GM23338 (cell line): ENCODE data around the gene TRAF7. TPM values are rescaled to one million over a fixed set of nuclear protein-coding genes. Genes with fewer than 3 reads are reported as not detected.

Experiments used
- ATAC-seq: fragments of 200-7000 bp; cut with Tn5 transposase; 3 replicates; pipeline ENCODE4 v1.9.1; 2020
- DNase-seq: peaks from one replicate; pipeline ENCODE4 v3.0.0-alpha.2; 2015; ENCODE audit warnings: low spot score
- H2AFZ ChIP-seq: fragments of 200-600 bp; sonication (generic); 2 replicates; pipeline ENCODE4 v1.8.0; 2016; ENCODE audit warnings: antibody characterized with exemption, mild to moderate bottlenecking, moderate library complexity
- H3F3A ChIP-seq: fragments of 200-600 bp; sonication (generic); replicated peaks from 2 replicates; pipeline ENCODE4 v1.8.0; 2017; ENCODE audit warnings: antibody characterized with exemption, mixed run types, low read depth
- H3K27ac ChIP-seq: fragments of 200-600 bp; sonication (generic); 2 replicates; pipeline ENCODE4 v1.6.1; 2016; ENCODE audit warnings: low read depth
- H3K27me3 ChIP-seq: fragments of 200-600 bp; sonication (generic); 2 replicates; pipeline ENCODE4 v1.8.0; 2016; ENCODE audit warnings: mild to moderate bottlenecking, mixed run types, moderate library complexity; ENCODE audit not compliant: insufficient read depth
- H3K36me3 ChIP-seq: fragments of 200-600 bp; sonication (generic); 2 replicates; pipeline ENCODE4 v1.8.0; 2016; ENCODE audit warnings: mild to moderate bottlenecking; ENCODE audit not compliant: insufficient read depth
- H3K4me1 ChIP-seq: fragments of 200-600 bp; sonication (generic); 2 replicates; pipeline ENCODE4 v1.8.0; 2016; ENCODE audit warnings: mild to moderate bottlenecking, moderate library complexity; ENCODE audit not compliant: insufficient read depth
- H3K4me2 ChIP-seq: fragments of 200-600 bp; sonication (generic); 2 replicates; pipeline ENCODE4 v1.7.1; 2017; ENCODE audit warnings: mixed run types
- H3K4me3 ChIP-seq: fragments of 200-600 bp; sonication (generic); 2 replicates; pipeline ENCODE4 v1.6.1; 2016; ENCODE audit warnings: mixed run types
- H3K79me2 ChIP-seq: fragments of 200-600 bp; sonication (generic); replicated peaks from 2 replicates; pipeline ENCODE4 v1.8.0; 2017; ENCODE audit warnings: mild to moderate bottlenecking; ENCODE audit not compliant: insufficient read depth
- H3K9me2 ChIP-seq: fragments of 200-600 bp; sonication (generic); 2 replicates; pipeline ENCODE4 v1.8.0; 2017; ENCODE audit not compliant: insufficient read depth
- H4K20me1 ChIP-seq: fragments of 200-600 bp; sonication (generic); replicated peaks from 2 replicates; pipeline ENCODE4 v1.8.0; 2017; ENCODE audit warnings: mild to moderate bottlenecking; ENCODE audit not compliant: insufficient read depth
- H3K27ac Mint-ChIP-seq: 2 replicates; pipeline ENCODE4 v1.8.0; 2020; ENCODE audit warnings: inconsistent platforms, mild to moderate bottlenecking, moderate library complexity, mixed read lengths
- H3K27me3 Mint-ChIP-seq: 3 replicates; pipeline ENCODE4 v1.8.0; 2022; ENCODE audit warnings: low read depth, mild to moderate bottlenecking, moderate library complexity, mixed read lengths, inconsistent platforms; ENCODE audit not compliant: insufficient read depth, poor library complexity
- H3K36me3 Mint-ChIP-seq: 3 replicates; pipeline ENCODE4 v1.8.0; 2021; ENCODE audit warnings: low read depth, mild to moderate bottlenecking, inconsistent platforms, moderate library complexity, mixed read lengths
- H3K4me1 Mint-ChIP-seq: 3 replicates; pipeline ENCODE4 v1.8.0; 2020; ENCODE audit warnings: mild to moderate bottlenecking, inconsistent platforms, mixed read lengths
- H3K4me3 Mint-ChIP-seq: 3 replicates; pipeline ENCODE4 v1.8.0; 2021; ENCODE audit warnings: moderate library complexity, mild to moderate bottlenecking, inconsistent platforms, mixed read lengths
- H3K9me3 Mint-ChIP-seq: 3 replicates; pipeline ENCODE4 v1.8.0; 2020; ENCODE audit warnings: moderate library complexity, mild to moderate bottlenecking, inconsistent platforms, mixed read lengths
- CREB1 ChIP-seq: fragments of 250-450 bp; sonication (Bioruptor Pico); IDR thresholded peaks from 2 replicates; pipeline ENCODE4 v1.5.0; 2020; ENCODE audit warnings: low read depth, mild to moderate bottlenecking, moderate library complexity
- EZH2 ChIP-seq: fragments of 200-600 bp; sonication (generic); IDR thresholded peaks from one replicate; pipeline ENCODE4 v1.8.0; 2017; ENCODE audit warnings: antibody characterized with exemption, mild to moderate bottlenecking, low read depth; ENCODE audit not compliant: unreplicated experiment
- EZH2phosphoT487 ChIP-seq: fragments of 200-600 bp; sonication (generic); IDR thresholded peaks from one replicate; pipeline ENCODE4 v1.8.1; 2018; ENCODE audit warnings: antibody characterized with exemption; ENCODE audit not compliant: unreplicated experiment
- JUNB ChIP-seq: IDR thresholded peaks from one replicate; pipeline ENCODE4 v1.6.1; 2016; ENCODE audit warnings: antibody characterized with exemption; ENCODE audit not compliant: unreplicated experiment
- NANOG ChIP-seq: IDR thresholded peaks from 2 replicates; pipeline ENCODE4 v1.6.1; 2016; ENCODE audit warnings: antibody characterized with exemption, borderline replicate concordance
- POLR2AphosphoS5 ChIP-seq: IDR thresholded peaks from 2 replicates; pipeline ENCODE4 v1.6.1; 2016; ENCODE audit warnings: antibody characterized with exemption, low read depth
- STAT1 ChIP-seq: IDR thresholded peaks from one replicate; pipeline ENCODE4 v1.6.1; 2016; ENCODE audit warnings: antibody characterized with exemption; ENCODE audit not compliant: unreplicated experiment
- ZNF114 ChIP-seq: fragments of 250-450 bp; sonication (Bioruptor Pico); IDR thresholded peaks from 2 replicates; pipeline ENCODE4 v1.5.0; 2020; ENCODE audit warnings: mild to moderate bottlenecking, moderate library complexity
- ZNF331 ChIP-seq: fragments of 250-450 bp; sonication (Bioruptor Pico); IDR thresholded peaks from 2 replicates; pipeline ENCODE4 v1.5.0; 2020; ENCODE audit warnings: low read depth, mild to moderate bottlenecking, moderate library complexity
- polyA plus RNA-seq: library from polyadenylated mRNA; unstranded; fragments of >200 nt; fragmentation: Nextera tagmentation; extraction: Ambion mirVana; gene quantifications from 2 replicates; pipeline ENCODE4 v1.2.1, GENCODE V29; 2016
- total RNA-seq: library from RNA; depleted of rRNA; stranded (reverse); fragments of >200 nt; shearing (Covaris generic); gene quantifications from 2 replicates; pipeline ENCODE4 v1.2.3, GENCODE V29; 2014
- TF ChIP-seq, protein P1 (sequence below): IDR thresholded peaks from 2 replicates; pipeline ENCODE4 v1.6.1; 2016; ENCODE audit warnings: antibody characterized with exemption
- TF ChIP-seq, protein P2 (sequence below): IDR thresholded peaks from one replicate; pipeline ENCODE4 v1.6.1; 2018; ENCODE audit warnings: antibody characterized with exemption; ENCODE audit not compliant: unreplicated experiment
- TF ChIP-seq, protein P3 (sequence below): fragments of 250-450 bp; sonication (Bioruptor Pico); IDR thresholded peaks from 2 replicates; pipeline ENCODE4 v1.5.0; 2020; ENCODE audit warnings: mild to moderate bottlenecking, moderate library complexity
- TF ChIP-seq, protein P4 (sequence below), 2 experiments: fragments of 200-600 bp in 1 of 2; sonication (generic) in 1 of 2; conservative IDR thresholded peaks; 2 replicates each; pipeline versions ENCODE4 v1.5.1 to v1.6.1; 2016 to 2017; ENCODE audit warnings: antibody characterized with exemption in 2 of 2, low read depth in 2 of 2, mild to moderate bottlenecking in 2 of 2, moderate library complexity in 1 of 2

Gene TRAF7
- total and polyA plus RNA-seq, 2 experiments from 2014 or later, result 36.4 to 133 TPM

- no peaks in the 10 kb centered on the region for H3K9me3 Mint-ChIP-seq
- H3K36me3 ChIP-seq, result no peaks in the 10 kb centered on the region
- H3K9me2 ChIP-seq, result no peaks in the 10 kb centered on the region
- H3K27me3 ChIP-seq, result no peaks in the 10 kb centered on the region
- no peaks in the 10 kb centered on the region; the same call in 2 of the 3 replicates for H3K36me3 Mint-ChIP-seq
- no peak overlapping the region for H3K4me2 ChIP-seq
- H3K27ac Mint-ChIP-seq, result no peak overlapping the region
- H3K4me1 Mint-ChIP-seq, result peaks cover 6% of the 10 kb centered on the region
- H3K79me2 ChIP-seq, result no peaks in the 10 kb centered on the region
- DNase-seq (no peak), ATAC-seq (no peak)
- H3K27ac ChIP-seq, result no peak overlapping the region
- no peaks in the 10 kb centered on the region for H3K4me1 ChIP-seq
- H3K4me3 ChIP-seq, result no peak overlapping the region
- H2AFZ ChIP-seq, result no peak overlapping the region
- H3K27me3 Mint-ChIP-seq, result peaks cover 15% of the 10 kb centered on the region
- TF ChIP-seq EZH2phosphoT487 (no peak), EZH2 (no peak), CREB1 (CRISPR knock-in tag) (no peak), JUNB (no peak), ZNF114 (CRISPR knock-in tag) (no peak), STAT1 (no peak), NANOG (no peak), POLR2AphosphoS5 (no peak), ZNF331 (no peak)
- TF ChIP-seq, protein P1, sequence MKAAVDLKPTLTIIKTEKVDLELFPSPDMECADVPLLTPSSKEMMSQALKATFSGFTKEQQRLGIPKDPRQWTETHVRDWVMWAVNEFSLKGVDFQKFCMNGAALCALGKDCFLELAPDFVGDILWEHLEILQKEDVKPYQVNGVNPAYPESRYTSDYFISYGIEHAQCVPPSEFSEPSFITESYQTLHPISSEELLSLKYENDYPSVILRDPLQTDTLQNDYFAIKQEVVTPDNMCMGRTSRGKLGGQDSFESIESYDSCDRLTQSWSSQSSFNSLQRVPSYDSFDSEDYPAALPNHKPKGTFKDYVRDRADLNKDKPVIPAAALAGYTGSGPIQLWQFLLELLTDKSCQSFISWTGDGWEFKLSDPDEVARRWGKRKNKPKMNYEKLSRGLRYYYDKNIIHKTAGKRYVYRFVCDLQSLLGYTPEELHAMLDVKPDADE, result no peak
- TF ChIP-seq, protein P2, sequence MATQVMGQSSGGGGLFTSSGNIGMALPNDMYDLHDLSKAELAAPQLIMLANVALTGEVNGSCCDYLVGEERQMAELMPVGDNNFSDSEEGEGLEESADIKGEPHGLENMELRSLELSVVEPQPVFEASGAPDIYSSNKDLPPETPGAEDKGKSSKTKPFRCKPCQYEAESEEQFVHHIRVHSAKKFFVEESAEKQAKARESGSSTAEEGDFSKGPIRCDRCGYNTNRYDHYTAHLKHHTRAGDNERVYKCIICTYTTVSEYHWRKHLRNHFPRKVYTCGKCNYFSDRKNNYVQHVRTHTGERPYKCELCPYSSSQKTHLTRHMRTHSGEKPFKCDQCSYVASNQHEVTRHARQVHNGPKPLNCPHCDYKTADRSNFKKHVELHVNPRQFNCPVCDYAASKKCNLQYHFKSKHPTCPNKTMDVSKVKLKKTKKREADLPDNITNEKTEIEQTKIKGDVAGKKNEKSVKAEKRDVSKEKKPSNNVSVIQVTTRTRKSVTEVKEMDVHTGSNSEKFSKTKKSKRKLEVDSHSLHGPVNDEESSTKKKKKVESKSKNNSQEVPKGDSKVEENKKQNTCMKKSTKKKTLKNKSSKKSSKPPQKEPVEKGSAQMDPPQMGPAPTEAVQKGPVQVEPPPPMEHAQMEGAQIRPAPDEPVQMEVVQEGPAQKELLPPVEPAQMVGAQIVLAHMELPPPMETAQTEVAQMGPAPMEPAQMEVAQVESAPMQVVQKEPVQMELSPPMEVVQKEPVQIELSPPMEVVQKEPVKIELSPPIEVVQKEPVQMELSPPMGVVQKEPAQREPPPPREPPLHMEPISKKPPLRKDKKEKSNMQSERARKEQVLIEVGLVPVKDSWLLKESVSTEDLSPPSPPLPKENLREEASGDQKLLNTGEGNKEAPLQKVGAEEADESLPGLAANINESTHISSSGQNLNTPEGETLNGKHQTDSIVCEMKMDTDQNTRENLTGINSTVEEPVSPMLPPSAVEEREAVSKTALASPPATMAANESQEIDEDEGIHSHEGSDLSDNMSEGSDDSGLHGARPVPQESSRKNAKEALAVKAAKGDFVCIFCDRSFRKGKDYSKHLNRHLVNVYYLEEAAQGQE, result no peak
- TF ChIP-seq, protein P3, sequence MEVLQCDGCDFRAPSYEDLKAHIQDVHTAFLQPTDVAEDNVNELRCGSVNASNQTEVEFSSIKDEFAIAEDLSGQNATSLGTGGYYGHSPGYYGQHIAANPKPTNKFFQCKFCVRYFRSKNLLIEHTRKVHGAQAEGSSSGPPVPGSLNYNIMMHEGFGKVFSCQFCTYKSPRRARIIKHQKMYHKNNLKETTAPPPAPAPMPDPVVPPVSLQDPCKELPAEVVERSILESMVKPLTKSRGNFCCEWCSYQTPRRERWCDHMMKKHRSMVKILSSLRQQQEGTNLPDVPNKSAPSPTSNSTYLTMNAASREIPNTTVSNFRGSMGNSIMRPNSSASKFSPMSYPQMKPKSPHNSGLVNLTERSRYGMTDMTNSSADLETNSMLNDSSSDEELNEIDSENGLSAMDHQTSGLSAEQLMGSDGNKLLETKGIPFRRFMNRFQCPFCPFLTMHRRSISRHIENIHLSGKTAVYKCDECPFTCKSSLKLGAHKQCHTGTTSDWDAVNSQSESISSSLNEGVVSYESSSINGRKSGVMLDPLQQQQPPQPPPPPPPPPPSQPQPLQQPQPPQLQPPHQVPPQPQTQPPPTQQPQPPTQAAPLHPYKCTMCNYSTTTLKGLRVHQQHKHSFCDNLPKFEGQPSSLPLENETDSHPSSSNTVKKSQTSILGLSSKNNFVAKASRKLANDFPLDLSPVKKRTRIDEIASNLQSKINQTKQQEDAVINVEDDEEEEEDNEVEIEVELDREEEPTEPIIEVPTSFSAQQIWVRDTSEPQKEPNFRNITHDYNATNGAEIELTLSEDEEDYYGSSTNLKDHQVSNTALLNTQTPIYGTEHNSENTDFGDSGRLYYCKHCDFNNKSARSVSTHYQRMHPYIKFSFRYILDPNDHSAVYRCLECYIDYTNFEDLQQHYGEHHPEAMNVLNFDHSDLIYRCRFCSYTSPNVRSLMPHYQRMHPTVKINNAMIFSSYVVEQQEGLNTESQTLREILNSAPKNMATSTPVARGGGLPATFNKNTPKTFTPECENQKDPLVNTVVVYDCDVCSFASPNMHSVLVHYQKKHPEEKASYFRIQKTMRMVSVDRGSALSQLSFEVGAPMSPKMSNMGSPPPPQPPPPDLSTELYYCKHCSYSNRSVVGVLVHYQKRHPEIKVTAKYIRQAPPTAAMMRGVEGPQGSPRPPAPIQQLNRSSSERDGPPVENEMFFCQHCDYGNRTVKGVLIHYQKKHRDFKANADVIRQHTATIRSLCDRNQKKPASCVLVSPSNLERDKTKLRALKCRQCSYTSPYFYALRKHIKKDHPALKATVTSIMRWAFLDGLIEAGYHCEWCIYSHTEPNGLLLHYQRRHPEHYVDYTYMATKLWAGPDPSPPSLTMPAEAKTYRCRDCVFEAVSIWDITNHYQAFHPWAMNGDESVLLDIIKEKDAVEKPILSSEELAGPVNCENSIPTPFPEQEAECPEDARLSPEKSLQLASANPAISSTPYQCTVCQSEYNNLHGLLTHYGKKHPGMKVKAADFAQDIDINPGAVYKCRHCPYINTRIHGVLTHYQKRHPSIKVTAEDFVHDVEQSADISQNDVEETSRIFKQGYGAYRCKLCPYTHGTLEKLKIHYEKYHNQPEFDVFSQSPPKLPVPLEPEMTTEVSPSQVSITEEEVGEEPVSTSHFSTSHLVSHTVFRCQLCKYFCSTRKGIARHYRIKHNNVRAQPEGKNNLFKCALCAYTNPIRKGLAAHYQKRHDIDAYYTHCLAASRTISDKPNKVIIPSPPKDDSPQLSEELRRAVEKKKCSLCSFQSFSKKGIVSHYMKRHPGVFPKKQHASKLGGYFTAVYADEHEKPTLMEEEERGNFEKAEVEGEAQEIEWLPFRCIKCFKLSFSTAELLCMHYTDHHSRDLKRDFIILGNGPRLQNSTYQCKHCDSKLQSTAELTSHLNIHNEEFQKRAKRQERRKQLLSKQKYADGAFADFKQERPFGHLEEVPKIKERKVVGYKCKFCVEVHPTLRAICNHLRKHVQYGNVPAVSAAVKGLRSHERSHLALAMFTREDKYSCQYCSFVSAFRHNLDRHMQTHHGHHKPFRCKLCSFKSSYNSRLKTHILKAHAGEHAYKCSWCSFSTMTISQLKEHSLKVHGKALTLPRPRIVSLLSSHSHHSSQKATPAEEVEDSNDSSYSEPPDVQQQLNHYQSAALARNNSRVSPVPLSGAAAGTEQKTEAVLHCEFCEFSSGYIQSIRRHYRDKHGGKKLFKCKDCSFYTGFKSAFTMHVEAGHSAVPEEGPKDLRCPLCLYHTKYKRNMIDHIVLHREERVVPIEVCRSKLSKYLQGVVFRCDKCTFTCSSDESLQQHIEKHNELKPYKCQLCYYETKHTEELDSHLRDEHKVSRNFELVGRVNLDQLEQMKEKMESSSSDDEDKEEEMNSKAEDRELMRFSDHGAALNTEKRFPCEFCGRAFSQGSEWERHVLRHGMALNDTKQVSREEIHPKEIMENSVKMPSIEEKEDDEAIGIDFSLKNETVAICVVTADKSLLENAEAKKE (CRISPR knock-in tag), result no peak
- TF ChIP-seq, protein P4, sequence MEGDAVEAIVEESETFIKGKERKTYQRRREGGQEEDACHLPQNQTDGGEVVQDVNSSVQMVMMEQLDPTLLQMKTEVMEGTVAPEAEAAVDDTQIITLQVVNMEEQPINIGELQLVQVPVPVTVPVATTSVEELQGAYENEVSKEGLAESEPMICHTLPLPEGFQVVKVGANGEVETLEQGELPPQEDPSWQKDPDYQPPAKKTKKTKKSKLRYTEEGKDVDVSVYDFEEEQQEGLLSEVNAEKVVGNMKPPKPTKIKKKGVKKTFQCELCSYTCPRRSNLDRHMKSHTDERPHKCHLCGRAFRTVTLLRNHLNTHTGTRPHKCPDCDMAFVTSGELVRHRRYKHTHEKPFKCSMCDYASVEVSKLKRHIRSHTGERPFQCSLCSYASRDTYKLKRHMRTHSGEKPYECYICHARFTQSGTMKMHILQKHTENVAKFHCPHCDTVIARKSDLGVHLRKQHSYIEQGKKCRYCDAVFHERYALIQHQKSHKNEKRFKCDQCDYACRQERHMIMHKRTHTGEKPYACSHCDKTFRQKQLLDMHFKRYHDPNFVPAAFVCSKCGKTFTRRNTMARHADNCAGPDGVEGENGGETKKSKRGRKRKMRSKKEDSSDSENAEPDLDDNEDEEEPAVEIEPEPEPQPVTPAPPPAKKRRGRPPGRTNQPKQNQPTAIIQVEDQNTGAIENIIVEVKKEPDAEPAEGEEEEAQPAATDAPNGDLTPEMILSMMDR (conservative IDR thresholded peaks at IDR 0.05; ENCODE audit: low read depth in 2 of 2), result no peak
- no peak overlapping the region; the same call in 2 of the 3 replicates for H3K4me3 Mint-ChIP-seq
- H4K20me1 ChIP-seq, result no peaks in the 10 kb centered on the region
- H3F3A ChIP-seq, result no peaks in the 10 kb centered on the region
Observed at GRCh38 chr16:2186064-2186463, 30.5 kb downstream of the TRAF7 start.
